A549 (cell line): Measurements from ENCODE around the gene ZNF106. TPM values are rescaled to one million over a fixed set of nuclear protein-coding genes. Genes with fewer than 3 reads are reported as not detected.

Experiments used
- ATAC-seq, 2 experiments: fragments of 200-7000 bp in 1 of 2; fragments of >200 bp in 1 of 2; cut with Nextera tagmentation in 1 of 2; cut with Tn5 transposase in 1 of 2; 3 replicates each; pipeline versions ENCODE4 v1.8.0 to v1.9.1; 2018 to 2020; ENCODE audit warnings: mild to moderate bottlenecking in 1 of 2, moderate library complexity in 1 of 2
- CTCF ChIA-PET: fragments of 300-600 bp; sonication (Branson Sonifier 250); formaldehyde crosslinking; extraction: SDS; loops from one replicate; lab custom pipeline; 2021; ENCODE audit warnings: antibody characterized with exemption, inconsistent platforms; lab: Yijun Ruan, JAX
- POLR2A ChIA-PET: fragments of 350-600 bp; formaldehyde crosslinking; extraction: SDS; loops from one replicate; lab custom pipeline; 2021; ENCODE audit warnings: antibody characterized with exemption, inconsistent platforms; lab: Yijun Ruan, JAX
- DNase-seq, 2 experiments: peaks; one replicate each; pipeline versions ENCODE4 v3.0.0 to v3.0.0-alpha.2; 2011 to 2016; ENCODE audit warnings: low read depth in 1 of 2, low spot score in 1 of 2
- FAIRE-seq: peaks from 2 replicates; lab custom pipeline; 2011; peaks lifted over from hg19 to GRCh38; lab: Jason Lieb, UNC
- H3K27ac ChIP-seq, 2 experiments: fragments of >200 bp; sonication (Bioruptor Twin); formaldehyde crosslinking; 3 replicates each; pipeline ENCODE4 v1.5.1; 2016 to 2017
- H3K4me1 ChIP-seq: fragments of >200 bp; sonication (Bioruptor Twin); formaldehyde crosslinking; 3 replicates; pipeline ENCODE4 v1.6.1; 2016
- H3K4me2 ChIP-seq: fragments of >200 bp; sonication (Bioruptor Twin); formaldehyde crosslinking; 3 replicates; pipeline ENCODE4 v1.6.1; 2016
- H3K4me3 ChIP-seq: fragments of >200 bp; sonication (Bioruptor Twin); formaldehyde crosslinking; 3 replicates; pipeline ENCODE4 v1.5.1; 2016
- H3K9me3 ChIP-seq: fragments of >200 bp; sonication (Bioruptor Twin); formaldehyde crosslinking; 3 replicates; pipeline ENCODE4 v1.6.1; 2016
- CBX2 ChIP-seq: fragments of 200-600 bp; sonication (generic); IDR thresholded peaks from 2 replicates; pipeline ENCODE4 v1.6.1; 2016; ENCODE audit warnings: low read depth, mild to moderate bottlenecking, borderline replicate concordance
- CBX8 ChIP-seq: fragments of 200-600 bp; sonication (generic); IDR thresholded peaks from 2 replicates; pipeline ENCODE4 v1.6.1; 2016
- CEBPB ChIP-seq, 2 experiments: fragments of >200 bp in 1 of 2; sonication (Bioruptor Twin) in 1 of 2; formaldehyde crosslinking in 1 of 2; IDR thresholded peaks; 2 replicates each; pipeline ENCODE4 v1.6.1; 2012 to 2016
- CHD2 ChIP-seq: fragments of 150-350 bp; IDR thresholded peaks from 2 replicates; pipeline ENCODE4 v1.6.1; 2014; ENCODE audit warnings: low read length; ENCODE audit not compliant: partially characterized antibody
- CHD4 ChIP-seq: fragments of 200-600 bp; sonication (generic); IDR thresholded peaks from 2 replicates; pipeline ENCODE4 v1.6.1; 2016; ENCODE audit warnings: antibody characterized with exemption, mild to moderate bottlenecking, borderline replicate concordance
- EHF ChIP-seq: fragments of 250-450 bp; sonication (Bioruptor Pico); IDR thresholded peaks from 2 replicates; pipeline ENCODE4 v1.5.0; 2020; ENCODE audit warnings: mild to moderate bottlenecking
- ELK1 ChIP-seq: fragments of 150-350 bp; IDR thresholded peaks from 2 replicates; pipeline ENCODE4 v1.6.1; 2014; ENCODE audit warnings: low read depth, mild to moderate bottlenecking, low read length
- EP300 ChIP-seq, 2 experiments: fragments of >200 bp; sonication (Bioruptor Twin); formaldehyde crosslinking; IDR thresholded peaks; 2 replicates in 1 of 2; 3 replicates in 1 of 2; pipeline ENCODE4 v1.6.1; 2016 to 2017
- GATA3 ChIP-seq: IDR thresholded peaks from 2 replicates; pipeline ENCODE4 v1.6.1; 2012; ENCODE audit warnings: borderline replicate concordance
- HDAC2 ChIP-seq: fragments of 200-600 bp; sonication (generic); IDR thresholded peaks from 2 replicates; pipeline ENCODE4 v1.6.1; 2016
- HES2 ChIP-seq: fragments of >200 bp; sonication (Bioruptor Twin); formaldehyde crosslinking; IDR thresholded peaks from 2 replicates; pipeline ENCODE4 v1.6.1; 2016
- JUN ChIP-seq, 2 experiments: fragments of >200 bp; sonication (Bioruptor Twin); formaldehyde crosslinking; IDR thresholded peaks; 2 replicates in 1 of 2; 3 replicates in 1 of 2; pipeline ENCODE4 v1.6.1; 2016 to 2017
- KDM5A ChIP-seq: fragments of 200-600 bp; sonication (generic); IDR thresholded peaks from 2 replicates; pipeline ENCODE4 v1.6.1; 2016; ENCODE audit warnings: antibody characterized with exemption, mild to moderate bottlenecking
- MAFK ChIP-seq: fragments of 450-650 bp; IDR thresholded peaks from 2 replicates; pipeline ENCODE4 v1.6.1; 2014; ENCODE audit not compliant: partially characterized antibody
- MAX ChIP-seq: IDR thresholded peaks from 2 replicates; pipeline ENCODE4 v1.6.1; 2012
- MAZ ChIP-seq: fragments of 150-350 bp; IDR thresholded peaks from 2 replicates; pipeline ENCODE4 v1.6.1; 2014; ENCODE audit warnings: antibody characterized with exemption, low read depth, low read length, borderline replicate concordance
- NFE2L2 ChIP-seq: fragments of 150-350 bp; conservative IDR thresholded peaks from 2 replicates; pipeline ENCODE4 v1.6.1; 2014; ENCODE audit warnings: low read length
- NPAS2 ChIP-seq: fragments of 250-450 bp; sonication (Bioruptor Pico); IDR thresholded peaks from 2 replicates; pipeline ENCODE4 v1.8.0; 2022; ENCODE audit warnings: mild to moderate bottlenecking, moderate library complexity, borderline replicate concordance
- PHF8 ChIP-seq: fragments of 200-600 bp; sonication (generic); IDR thresholded peaks from 2 replicates; pipeline ENCODE4 v1.6.1; 2016; ENCODE audit warnings: low read depth, mild to moderate bottlenecking, antibody characterized with exemption, moderate library complexity, borderline replicate concordance
- POLR2A ChIP-seq: IDR thresholded peaks from 2 replicates; pipeline ENCODE4 v1.6.1; 2012; ENCODE audit warnings: mild to moderate bottlenecking, low read length
- RAD21 ChIP-seq, 2 experiments: fragments of >200 bp in 1 of 2; sonication (Bioruptor Twin) in 1 of 2; formaldehyde crosslinking in 1 of 2; IDR thresholded peaks in 1 of 2; conservative IDR thresholded peaks in 1 of 2; 2 replicates in 1 of 2; 3 replicates in 1 of 2; pipeline ENCODE4 v1.6.1; 2012 to 2018; ENCODE audit warnings: inconsistent platforms in 1 of 2
- RARB ChIP-seq: fragments of 250-450 bp; sonication (Bioruptor Pico); IDR thresholded peaks from 2 replicates; pipeline ENCODE4 v1.8.0; 2021; ENCODE audit warnings: mild to moderate bottlenecking, moderate library complexity
- RCOR1 ChIP-seq: fragments of 150-350 bp; IDR thresholded peaks from 2 replicates; pipeline ENCODE4 v1.6.1; 2014; ENCODE audit warnings: antibody characterized with exemption, low read length, low read depth
- REST ChIP-seq: fragments of 200-600 bp; sonication (generic); IDR thresholded peaks from 2 replicates; pipeline ENCODE4 v1.6.1; 2016; ENCODE audit warnings: antibody characterized with exemption, mild to moderate bottlenecking, moderate library complexity
- RFX5 ChIP-seq: fragments of 450-650 bp; IDR thresholded peaks from 2 replicates; pipeline ENCODE4 v1.7.1; 2014; ENCODE audit warnings: antibody characterized with exemption, mild to moderate bottlenecking, moderate library complexity
- SREBF2 ChIP-seq: fragments of 450-650 bp; IDR thresholded peaks from 2 replicates; pipeline ENCODE4 v1.6.1; 2014; ENCODE audit warnings: mild to moderate bottlenecking, moderate library complexity
- TP53 ChIP-seq: fragments of 250-450 bp; sonication (Bioruptor Pico); IDR thresholded peaks from 2 replicates; pipeline ENCODE4 v1.5.0; 2021; ENCODE audit warnings: mild to moderate bottlenecking, moderate library complexity
- ZC3H11A ChIP-seq: fragments of 450-650 bp; IDR thresholded peaks from 2 replicates; pipeline ENCODE4 v1.6.1; 2014; ENCODE audit warnings: antibody characterized with exemption, mild to moderate bottlenecking
- ZNF302 ChIP-seq: fragments of 250-450 bp; sonication (Bioruptor Pico); IDR thresholded peaks from 2 replicates; pipeline ENCODE4 v1.9.0; 2021; ENCODE audit warnings: inconsistent platforms, mild to moderate bottlenecking, moderate library complexity
- ZSCAN20 ChIP-seq: fragments of 250-450 bp; sonication (Bioruptor Pico); IDR thresholded peaks from 2 replicates; pipeline ENCODE4 v1.8.0; 2022; ENCODE audit warnings: mild to moderate bottlenecking, moderate library complexity
- WGBS: methylation state at CpG from one replicate; pipeline ENCODE4 v1.1.6; 2017; ENCODE audit errors: missing lambda C conversion rate; 5-methylcytosine and 5-hydroxymethylcytosine counted together
- polyA plus RNA-seq, 4 experiments: library from polyadenylated mRNA; depleted of rRNA in 3 of 4; stranded (reverse); fragments of >200 nt; fragmentation: RNase III in 1 of 4; extraction: RNeasy Plus Mini Kit Qiagen cat#74134 plus additional on column Dnase treatment in 1 of 4; gene quantifications; 2 replicates in 3 of 4; 3 replicates in 1 of 4; pipeline ENCODE4 v1.2.3, GENCODE V29; 2011 to 2017

Gene ZNF106
- polyA plus RNA-seq, 2 of the 4 experiments (the other 2 are of a cell fraction), result 7.8 to 19.3 TPM

- no peak for FAIRE-seq
- TF ChIP-seq CHD4 (no peak), CBX2 (no peak), RCOR1 (no peak), RARB (CRISPR knock-in tag) (no peak), MAZ (no peak), GATA3 (no peak), NFE2L2 (no peak), EP300 (IDR thresholded peaks at IDR 0.05) (no peak), CBX8 (no peak), CHD2 (no peak), EHF (no peak), ZC3H11A (no peak), REST (no peak), ELK1 (no peak), HES2 (no peak), RAD21 (conservative IDR thresholded peaks at IDR 0.05 in 1 of 2, IDR thresholded peaks at IDR 0.05 in 1 of 2) (no peak), ZNF302 (CRISPR knock-in tag) (no peak)
- TF ChIP-seq, all 56 proteins: peak for 0
Observed at GRCh38 chr15:42448281-42448680, 42.7 kb downstream of the ZNF106 start.

GRCh38 chr15:42447599-42447998 is 43.3 kb downstream of the ZNF106 start:
- Histone ChIP-seq H3K9me3 (no peaks in the 10 kb centered on the region), H3K4me2 (no peak overlapping the region), H3K27ac (no peak overlapping the region), H3K4me1 (no peaks in the 10 kb centered on the region), H3K4me3 (no peak overlapping the region)
- TF ChIP-seq PHF8, result no peak
- no peak for TF ChIP-seq HDAC2
- no peak for TF ChIP-seq HES2
- TF ChIP-seq ZSCAN20 (CRISPR knock-in tag), result no peak
- TF ChIP-seq ZNF302 (CRISPR knock-in tag), result no peak
- TF ChIP-seq NPAS2, result no peak
- TF ChIP-seq KDM5A, result no peak
- TF ChIP-seq RFX5, result no peak
- TF ChIP-seq SREBF2, result no peak
- no peak for TF ChIP-seq EP300 (IDR thresholded peaks at IDR 0.05)
- no peak for TF ChIP-seq MAX
- no peak for TF ChIP-seq MAFK
- no peak for TF ChIP-seq RCOR1
- TF ChIP-seq CEBPB (IDR thresholded peaks at IDR 0.05), result no peak
- no peak for TF ChIP-seq MAZ
- no peak for TF ChIP-seq TP53 (CRISPR knock-in tag)
- no peak for TF ChIP-seq JUN (IDR thresholded peaks at IDR 0.05)
- TF ChIP-seq POLR2A, result no peak
- WGBS, result 95% methylated on average over 2 of the region's 2 CpGs
- CTCF ChIA-PET, result no interaction called here
- ATAC-seq (no peak), FAIRE-seq (no peak), DNase-seq (no peak)
- POLR2A ChIA-PET, result no interaction called here

More at GRCh38 chr15:42448281-42448680, 42.7 kb downstream of the ZNF106 start:
- ATAC-seq (no peak), DNase-seq (no peak)
- 83% methylated on average over 6 of the region's 6 CpGs for WGBS
- H3K4me2 ChIP-seq, result no peak overlapping the region
- no peaks in the 10 kb centered on the region for H3K9me3 ChIP-seq
- CTCF ChIA-PET, result interaction anchor here (1.1 kb wide), 1 partner anchor 27 kb away, joined by 3 read pairs; no protein-coding TSS in a partner anchor
- no peak overlapping the region for H3K4me3 ChIP-seq
- no peak overlapping the region for H3K27ac ChIP-seq
- H3K4me1 ChIP-seq, result no peaks in the 10 kb centered on the region
- POLR2A ChIA-PET, result no interaction called here
